Left lung (tissue), 10 donors: ENCODE data around the gene SOCS3. TPM values are rescaled to one million over a fixed set of nuclear protein-coding genes. Genes with fewer than 3 reads are reported as not detected.

Experiments
- ATAC-seq: fragments of 200-7000 bp; cut with Tn5 transposase; one replicate; pipeline ENCODE4 v1.9.1; 2020; ENCODE audit warnings: moderate library complexity
- DNase-seq, 4 donors: peaks; one replicate each; pipeline ENCODE4 v3.0.0-alpha.2; 2013 to 2020
- H3K27ac ChIP-seq, 2 donors: fragments of 200-600 bp; sonication (generic) in 1 of 2; one replicate each; pipeline versions ENCODE4 v1.5.0 to v1.8.0; 2020 to 2021
- H3K27me3 ChIP-seq, 2 donors: fragments of 200-600 bp; sonication (generic) in 1 of 2; one replicate each; pipeline versions ENCODE4 v1.5.0 to v1.8.0; 2020 to 2021
- H3K36me3 ChIP-seq, 2 donors: fragments of 200-600 bp; sonication (generic) in 1 of 2; one replicate each; pipeline versions ENCODE4 v1.5.0 to v1.8.0; 2020 to 2021
- H3K4me1 ChIP-seq, 2 donors: fragments of 200-600 bp; one replicate each; pipeline ENCODE4 v1.8.0; 2021
- H3K4me3 ChIP-seq, 2 donors: fragments of 200-600 bp; sonication (generic) in 1 of 2; one replicate each; pipeline versions ENCODE4 v1.5.0 to v1.8.0; 2020 to 2021; ENCODE audit warnings: mild to moderate bottlenecking in 1 of 2
- H3K9me3 ChIP-seq, 2 donors: fragments of 200-600 bp; sonication (generic) in 1 of 2; one replicate each; pipeline versions ENCODE4 v1.5.0 to v1.8.0; 2020 to 2021
- CTCF ChIP-seq, 2 donors: fragments of 200-600 bp; sonication (generic) in 1 of 2; IDR thresholded peaks; one replicate each; pipeline versions ENCODE4 v1.5.0 to v1.8.0; 2021; ENCODE audit warnings: antibody characterized with exemption in 2 of 2
- intact Hi-C, 2 donors: fragments of 100-400 bp; cut with DNase I; formaldehyde crosslinking; loops; one replicate each; pipeline versions ENCODE4 v1.11.2 to v1.14.2; 2022
- polyA plus RNA-seq, 6 donors: library from polyadenylated mRNA; unstranded; fragments of 120-200 nt; gene quantifications; one replicate each; pipeline ENCODE4 v1.2.1, GENCODE V29; 2013; ENCODE audit not compliant: insufficient read length in 6 of 6
- total RNA-seq, 2 donors: library from RNA; stranded (reverse); fragmentation: NEBNext Ultra II Directional; extraction: Animal tissue kit (Norgen Biotek cat#: 25700); gene quantifications; one replicate each; pipeline ENCODE4 v1.2.1, GENCODE V29; 2021
- donor health status: DM: no; HTN: yes; CAD: no.
- donor health status: DM: no; HTN: no; CAD: no.

Gene SOCS3
- total and polyA plus RNA-seq, 8 donors: 4.7 to 118 (median 40.7) TPM

GRCh38 chr17:78365561-78366108 lies 5.8 kb upstream of the SOCS3 start:
- intact Hi-C loops: no loop called here
- peak; percentile 62 for ATAC-seq
- Histone ChIP-seq H3K4me3 (no peak overlapping the region), H3K27me3 (no peaks in the 10 kb centered on the region), H3K36me3 (no peaks in the 10 kb centered on the region), H3K27ac (peak overlapping the region; percentile 48 to 70), H3K9me3 (no peaks in the 10 kb centered on the region), H3K4me1 (peaks cover 19 to 37% of the 10 kb centered on the region in 2 donors)
- DNase-seq: peak in 3 of 4 donors; percentile 54 to 74 (median 62)
- TF ChIP-seq CTCF (IDR thresholded peaks at IDR 0.05): no peak

DNA sequence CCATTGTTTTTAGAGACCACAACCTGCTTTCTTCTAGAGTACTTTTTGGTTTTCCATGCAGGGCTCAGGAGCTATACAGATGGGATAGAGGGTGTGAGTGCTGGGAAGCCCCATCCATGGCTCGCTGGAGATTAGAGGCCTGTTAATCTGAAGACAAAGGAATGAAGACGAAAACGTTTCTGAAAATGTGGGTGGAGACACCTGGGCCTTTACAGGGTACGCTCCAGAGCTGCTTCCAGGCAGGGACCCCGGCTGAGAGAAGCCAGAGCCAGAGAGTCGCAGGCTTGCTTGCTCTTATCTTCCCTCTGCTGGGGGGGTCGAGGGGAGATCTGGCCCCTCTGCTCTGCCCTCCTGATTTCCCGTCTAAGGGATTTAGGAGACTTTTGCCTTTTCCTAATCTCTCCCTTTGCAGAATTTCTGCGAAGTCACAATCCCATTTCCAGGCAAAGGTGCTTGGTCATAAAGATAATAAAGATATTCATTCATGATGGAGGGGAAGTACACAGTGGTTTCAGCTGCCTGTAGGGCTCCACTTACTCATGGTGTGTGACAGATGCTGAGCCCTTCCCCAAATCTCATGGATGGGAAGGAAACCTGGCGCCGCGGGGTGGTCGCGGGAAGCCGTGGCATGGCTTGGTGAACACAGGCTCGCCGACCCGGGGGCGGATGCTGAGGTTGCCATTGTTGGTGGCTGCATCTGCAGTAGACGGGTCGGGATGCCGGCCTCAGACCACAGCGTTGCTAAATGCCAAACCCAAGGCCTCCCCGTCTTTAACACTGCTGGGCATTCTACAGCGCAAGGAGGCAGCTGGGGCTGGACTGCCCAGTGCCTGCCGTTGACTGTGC lies 4.8 kb upstream of the SOCS3 start:
- ATAC-seq: no peak
- H3K27ac ChIP-seq: peak overlapping the region in 1 of 2 donors; percentile 48
- H3K4me3 ChIP-seq: no peak overlapping the region
- no peaks in the 10 kb centered on the region for H3K9me3 ChIP-seq
- H3K4me1 ChIP-seq: peaks cover 22 to 40% of the 10 kb centered on the region in 2 donors
- no peaks in the 10 kb centered on the region for H3K27me3 ChIP-seq
- intact Hi-C loops: loop anchor here in 1 of 2 donors (5.0 kb wide), 1 partner anchor 58 kb away; no protein-coding TSS in a partner anchor
- no peak for DNase-seq
- H3K36me3 ChIP-seq: no peaks in the 10 kb centered on the region
- no peak for TF ChIP-seq CTCF (IDR thresholded peaks at IDR 0.05)

DNA sequence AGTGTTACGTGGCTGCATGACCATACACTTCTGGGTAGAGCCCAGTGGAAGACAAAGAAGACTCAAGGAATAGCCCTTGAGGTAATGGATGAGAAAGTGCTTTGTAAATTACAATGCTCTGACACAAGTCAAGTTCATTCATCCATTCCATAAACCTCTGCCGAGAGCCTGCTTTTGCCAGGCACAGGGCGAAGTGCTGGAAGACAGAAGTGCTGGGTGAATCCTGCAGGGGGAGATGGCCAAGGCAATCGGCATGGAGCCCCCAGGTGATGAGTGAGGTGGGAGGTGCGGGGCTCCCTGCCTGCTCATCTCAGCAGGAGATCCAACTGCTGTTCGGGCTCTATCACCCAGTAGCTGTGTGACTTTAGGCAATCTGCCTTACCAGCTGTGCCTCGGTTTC lies 2.8 kb upstream of the SOCS3 start:
- intact Hi-C loops: loop anchor here in 1 of 2 donors (5.0 kb wide), 1 partner anchor 60 kb away; no protein-coding TSS in a partner anchor
- Histone ChIP-seq H3K27me3 (no peaks in the 10 kb centered on the region), H3K27ac (no peak overlapping the region), H3K4me3 (no peak overlapping the region), H3K36me3 (peaks cover 0 to 16% of the 10 kb centered on the region in 2 donors), H3K9me3 (no peaks in the 10 kb centered on the region), H3K4me1 (peaks cover 24 to 48% of the 10 kb centered on the region in 2 donors)
- DNase-seq (no peak), ATAC-seq (no peak)
- no peak for TF ChIP-seq CTCF (IDR thresholded peaks at IDR 0.05)

DNA sequence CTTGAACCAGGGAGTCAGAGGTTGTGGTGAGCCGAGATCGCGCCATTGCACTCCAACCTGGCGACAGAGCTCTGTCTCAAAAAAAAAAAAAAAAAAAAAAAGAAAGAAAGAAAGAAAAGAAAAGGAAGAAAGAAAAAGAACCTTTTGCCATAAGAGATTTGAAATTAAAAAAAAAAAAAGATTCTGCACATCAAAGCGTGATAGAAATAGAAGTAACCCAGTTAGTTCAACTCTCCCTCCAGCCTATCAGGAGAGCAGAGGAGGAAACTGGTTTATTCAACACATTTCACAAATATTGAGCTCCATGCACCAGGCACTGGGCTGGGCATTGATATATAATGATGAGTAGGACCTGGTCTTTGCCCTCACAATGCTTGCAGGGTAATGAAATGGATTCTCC lies 2.4 kb upstream of the SOCS3 start:
- intact Hi-C loops: loop anchor here in 1 of 2 donors (5.0 kb wide), 1 partner anchor 60 kb away; no protein-coding TSS in a partner anchor
- Histone ChIP-seq H3K27ac (no peak overlapping the region), H3K4me1 (peaks cover 28 to 52% of the 10 kb centered on the region in 2 donors), H3K27me3 (no peaks in the 10 kb centered on the region), H3K9me3 (no peaks in the 10 kb centered on the region), H3K4me3 (no peak overlapping the region), H3K36me3 (peaks cover 0 to 20% of the 10 kb centered on the region in 2 donors)
- DNase-seq (no peak), ATAC-seq (no peak)
- no peak for TF ChIP-seq CTCF (IDR thresholded peaks at IDR 0.05)

DNA sequence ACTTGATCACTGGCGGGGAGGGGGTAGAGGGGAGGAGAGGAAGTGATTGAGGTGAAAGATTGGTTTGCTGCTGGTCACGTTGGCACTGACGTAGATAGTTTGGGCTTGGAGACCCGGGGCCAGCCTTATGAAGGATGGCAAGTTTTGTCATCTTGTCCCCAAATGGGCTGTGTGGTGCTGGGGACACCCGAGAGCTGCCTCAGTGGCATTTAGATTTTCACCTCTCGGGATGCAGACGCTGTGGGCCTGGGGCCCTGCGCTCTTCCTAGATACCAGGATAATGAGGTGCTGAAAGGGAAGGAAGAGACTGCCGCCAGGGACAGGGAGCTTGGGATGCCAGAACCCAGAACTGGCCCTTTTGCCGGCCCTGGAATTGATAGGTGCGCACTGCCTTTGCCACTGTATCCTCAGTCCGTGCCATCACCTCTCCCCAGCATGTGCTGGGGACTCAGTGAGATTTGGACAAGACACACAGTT lies 1.4 kb upstream of the SOCS3 start:
- DNase-seq: no peak
- no peaks in the 10 kb centered on the region for H3K27me3 ChIP-seq
- H3K4me3 ChIP-seq: peak overlapping the region in 1 of 2 donors; percentile 96
- H3K27ac ChIP-seq: peak overlapping the region in 1 of 2 donors; percentile 98
- H3K4me1 ChIP-seq: peaks cover 32 to 60% of the 10 kb centered on the region in 2 donors
- peaks cover 0 to 30% of the 10 kb centered on the region in 2 donors for H3K36me3 ChIP-seq
- intact Hi-C loops: loop anchor here in 1 of 2 donors (5.0 kb wide), 1 partner anchor 61 kb away; no protein-coding TSS in a partner anchor
- no peak for TF ChIP-seq CTCF (IDR thresholded peaks at IDR 0.05)
- no peaks in the 10 kb centered on the region for H3K9me3 ChIP-seq
- no peak for ATAC-seq
